H9 (cell line): ENCODE measurements around the gene PSMB7. TPM values are rescaled to one million over a fixed set of nuclear protein-coding genes. Genes with fewer than 3 reads are reported as not detected.

Source experiments
- DNase-seq: peaks from one replicate; pipeline ENCODE4 v3.0.0-alpha.2; 2017
- H2AFZ ChIP-seq: one replicate; pipeline ENCODE4 v1.6.1; 2013; ENCODE audit warnings: mild to moderate bottlenecking, low read length, control low read depth, moderate library complexity
- H2AK5ac ChIP-seq: 2 replicates; pipeline ENCODE4 v1.6.1; 2013; ENCODE audit warnings: low read length, control low read depth, mixed read lengths; ENCODE audit not compliant: insufficient read length
- H2BK120ac ChIP-seq: one replicate; pipeline ENCODE4 v1.6.1; 2013; ENCODE audit warnings: low read depth, mild to moderate bottlenecking, low read length, control low read depth, inconsistent platforms; ENCODE audit not compliant: poor library complexity, severe bottlenecking
- H2BK12ac ChIP-seq: 2 replicates; pipeline ENCODE4 v1.6.1; 2013; ENCODE audit warnings: low read length, control low read depth, mixed read lengths, low read depth; ENCODE audit not compliant: insufficient read length
- H2BK15ac ChIP-seq: 2 replicates; pipeline ENCODE4 v1.6.1; 2013; ENCODE audit warnings: low read depth, low read length, control low read depth
- H2BK20ac ChIP-seq: one replicate; pipeline ENCODE4 v1.6.1; 2013; ENCODE audit warnings: low read depth, mild to moderate bottlenecking, low read length, control low read depth, inconsistent platforms; ENCODE audit not compliant: poor library complexity, severe bottlenecking
- H2BK5ac ChIP-seq: 2 replicates; pipeline ENCODE4 v1.6.1; 2013; ENCODE audit warnings: low read length, control low read depth, mixed read lengths; ENCODE audit not compliant: insufficient read length
- H3K14ac ChIP-seq: 2 replicates; pipeline ENCODE4 v1.6.1; 2013; ENCODE audit warnings: low read length, control low read depth; ENCODE audit not compliant: insufficient read depth
- H3K18ac ChIP-seq: 2 replicates; pipeline ENCODE4 v1.6.1; 2013; ENCODE audit warnings: low read depth, mild to moderate bottlenecking, mixed read lengths, low read length, control low read depth; ENCODE audit not compliant: insufficient read length
- H3K23ac ChIP-seq: 2 replicates; pipeline ENCODE4 v1.6.1; 2013; ENCODE audit warnings: low read length, control low read depth, mixed read lengths, low read depth; ENCODE audit not compliant: insufficient read length
- H3K23me2 ChIP-seq: 2 replicates; pipeline ENCODE4 v1.6.1; 2013; ENCODE audit warnings: low read depth, mild to moderate bottlenecking, mixed read lengths, low read length, control low read depth; ENCODE audit not compliant: insufficient read length, poor library complexity, severe bottlenecking
- H3K27ac ChIP-seq: 2 replicates; pipeline ENCODE4 v1.5.1; 2013; ENCODE audit warnings: low read length, control low read depth, mixed read lengths, low read depth; ENCODE audit not compliant: insufficient read length
- H3K27me3 ChIP-seq: 2 replicates; pipeline ENCODE4 v1.6.1; 2013; ENCODE audit warnings: low read length, control low read depth, inconsistent platforms; ENCODE audit not compliant: insufficient read depth
- H3K4ac ChIP-seq: 2 replicates; pipeline ENCODE4 v1.6.1; 2013; ENCODE audit warnings: low read depth, mild to moderate bottlenecking, control low read depth, inconsistent platforms, low read length, moderate library complexity
- H3K4me1 ChIP-seq: 2 replicates; pipeline ENCODE4 v1.6.1; 2013; ENCODE audit warnings: low read length, control low read depth, inconsistent platforms; ENCODE audit not compliant: insufficient read depth
- H3K4me2 ChIP-seq: 2 replicates; pipeline ENCODE4 v1.6.1; 2013; ENCODE audit warnings: low read length, control low read depth, mixed read lengths; ENCODE audit not compliant: insufficient read length, insufficient read depth
- H3K56ac ChIP-seq: 2 replicates; pipeline ENCODE4 v1.6.1; 2013; ENCODE audit warnings: low read depth, mild to moderate bottlenecking, mixed read lengths, low read length, control low read depth; ENCODE audit not compliant: insufficient read length
- H3K79me1 ChIP-seq: 2 replicates; pipeline ENCODE4 v1.6.1; 2013; ENCODE audit warnings: low read depth, mild to moderate bottlenecking, moderate library complexity, low read length, control low read depth, inconsistent platforms; ENCODE audit not compliant: insufficient read depth, poor library complexity, severe bottlenecking
- H3K79me2 ChIP-seq: 2 replicates; pipeline ENCODE4 v1.6.1; 2013; ENCODE audit warnings: low read length, control low read depth, inconsistent platforms; ENCODE audit not compliant: insufficient read depth
- H3K9ac ChIP-seq: 2 replicates; pipeline ENCODE4 v1.6.1; 2013; ENCODE audit warnings: low read length, control low read depth, mixed read lengths; ENCODE audit not compliant: insufficient read length; ENCODE audit errors: extremely low read depth
- H3K9me3 ChIP-seq: one replicate; pipeline ENCODE4 v1.6.1; 2013; ENCODE audit warnings: low read depth, low read length, inconsistent platforms; ENCODE audit not compliant: control insufficient read depth
- H3T11ph ChIP-seq: one replicate; pipeline ENCODE4 v1.6.1; 2013; ENCODE audit warnings: mild to moderate bottlenecking, low read length, control low read depth, inconsistent platforms
- H4K20me1 ChIP-seq: one replicate; pipeline ENCODE4 v1.6.1; 2013; ENCODE audit not compliant: control insufficient read depth, insufficient read length, insufficient read depth
- H4K5ac ChIP-seq: 2 replicates; pipeline ENCODE4 v1.6.1; 2013; ENCODE audit warnings: low read depth, mild to moderate bottlenecking, mixed read lengths, low read length, control low read depth; ENCODE audit not compliant: insufficient read length
- H4K8ac ChIP-seq: replicated peaks from 2 replicates; pipeline ENCODE4 v1.6.1; 2013; ENCODE audit warnings: low read length, control low read depth, mixed read lengths, low read depth; ENCODE audit not compliant: insufficient read length
- H4K91ac ChIP-seq: 2 replicates; pipeline ENCODE4 v1.6.1; 2013; ENCODE audit warnings: low read depth, mild to moderate bottlenecking, moderate library complexity, mixed read lengths, low read length, control low read depth; ENCODE audit not compliant: insufficient read length
- H3K27ac Mint-ChIP-seq, 3 experiments: 2 replicates in 2 of 3; 3 replicates in 1 of 3; pipeline ENCODE4 v1.8.0; 2020 to 2021; ENCODE audit warnings: mixed read lengths in 3 of 3, mild to moderate bottlenecking in 1 of 3, moderate library complexity in 1 of 3
- H3K27me3 Mint-ChIP-seq: 2 replicates; pipeline ENCODE4 v1.8.0; 2021; ENCODE audit warnings: low read depth, mild to moderate bottlenecking, moderate library complexity, mixed read lengths
- H3K36me3 Mint-ChIP-seq, 3 experiments: 2 replicates in 2 of 3; 3 replicates in 1 of 3; pipeline ENCODE4 v1.8.0; 2020 to 2021; ENCODE audit warnings: low read depth in 3 of 3, mixed read lengths in 3 of 3; ENCODE audit not compliant: insufficient read depth in 1 of 3
- H3K4me1 Mint-ChIP-seq, 2 experiments: 2 replicates each; pipeline ENCODE4 v1.8.0; 2020; ENCODE audit warnings: mixed read lengths in 2 of 2
- H3K4me3 Mint-ChIP-seq, 2 experiments: 2 replicates in 1 of 2; 3 replicates in 1 of 2; pipeline ENCODE4 v1.8.0; 2020 to 2021; ENCODE audit warnings: mild to moderate bottlenecking in 2 of 2, mixed read lengths in 2 of 2, moderate library complexity in 1 of 2
- H3K9me3 Mint-ChIP-seq, 2 experiments: 2 replicates in 1 of 2; 3 replicates in 1 of 2; pipeline ENCODE4 v1.8.0; 2020; ENCODE audit warnings: mild to moderate bottlenecking in 2 of 2, mixed read lengths in 2 of 2, moderate library complexity in 1 of 2
- CTCF ChIP-seq: fragments of 200-600 bp; sonication (generic); conservative IDR thresholded peaks from 3 replicates; pipeline ENCODE4 v1.8.0; 2021; ENCODE audit warnings: antibody characterized with exemption, mild to moderate bottlenecking
- WGBS: extraction: QIAGEN DNeasy Blood & Tissue Kit; methylation state at CpG from one replicate; pipeline ENCODE4 v1.1.7; 2013; ENCODE audit warnings: missing lambda C conversion rate, low lambda C conversion rate, mixed read lengths; ENCODE audit not compliant: insufficient read length; ENCODE audit errors: extremely low coverage; 5-methylcytosine and 5-hydroxymethylcytosine counted together
- total RNA-seq: library from RNA; stranded (reverse); gene quantifications from 2 replicates; pipeline ENCODE4 v1.2.1, GENCODE V29; 2021

The PSMB7 gene
- total RNA-seq, 1 experiment from 2014 or later, result 209 TPM

GRCh38 chr9:124321935-124322334 is 93.3 kb downstream of the PSMB7 start:
- H4K91ac ChIP-seq, result no peak overlapping the region
- no peaks in the 10 kb centered on the region for H4K20me1 ChIP-seq
- H3K9me3 Mint-ChIP-seq, result 0 out of 5 replicates have a peak, but pooled peaks cover 0 to 2% of the 10 kb centered on the region in 2 experiments
- no peak overlapping the region for H4K8ac ChIP-seq
- no peak overlapping the region for H2BK5ac ChIP-seq
- no peak overlapping the region for H4K5ac ChIP-seq
- no peak overlapping the region for H2AFZ ChIP-seq
- H2BK12ac ChIP-seq, result no peak overlapping the region
- H3K79me1 ChIP-seq, result no peaks in the 10 kb centered on the region
- no peak for TF ChIP-seq CTCF
- H3K18ac ChIP-seq, result no peak overlapping the region
- H3K4me1 Mint-ChIP-seq, result peaks cover 3% of the 10 kb centered on the region in 2 experiments; a peak in 3 of 4 replicates
- no peak overlapping the region for H3K4me2 ChIP-seq
- no peak overlapping the region for H3K4me3 Mint-ChIP-seq
- peaks cover 0 to 3% (median 0%) of the 10 kb centered on the region in 3 experiments; a peak in 2 of 7 replicates for H3K36me3 Mint-ChIP-seq
- H2BK120ac ChIP-seq, result no peak overlapping the region
- no peak overlapping the region for H3K27ac Mint-ChIP-seq
- H3K9ac ChIP-seq, result no peak overlapping the region
- H3K27ac ChIP-seq, result no peak overlapping the region
- H3K9me3 ChIP-seq, result no peaks in the 10 kb centered on the region
- H3K27me3 ChIP-seq, result no peaks in the 10 kb centered on the region
- H2BK20ac ChIP-seq, result no peak overlapping the region
- no peak overlapping the region for H3K4ac ChIP-seq
- H3K27me3 Mint-ChIP-seq, result no peaks in the 10 kb centered on the region
- H3K56ac ChIP-seq, result no peak overlapping the region
- no CpG with 5 or more reads among the region's 4 CpGs for WGBS
- no peaks in the 10 kb centered on the region for H3K4me1 ChIP-seq
- no peak overlapping the region for H2BK15ac ChIP-seq
- H3K14ac ChIP-seq, result no peak overlapping the region
- no peaks in the 10 kb centered on the region for H3K23me2 ChIP-seq
- no peak overlapping the region for H3K23ac ChIP-seq
- H3K79me2 ChIP-seq, result no peaks in the 10 kb centered on the region
- DNase-seq, result no peak
- H3T11ph ChIP-seq, result no peak overlapping the region
- no peak overlapping the region for H2AK5ac ChIP-seq
